B cell (primary cell): ENCODE measurements around the gene MPP1.
"Not testable (repeated sequence)": the region's sequence is repeated elsewhere in the genome, so short reads cannot be mapped to it uniquely, and the experiment has no call there.

Experiments used
- EZH2 ChIP-seq: IDR thresholded peaks from 2 replicates; pipeline ENCODE4 v1.6.1; 2012; ENCODE audit warnings: borderline replicate concordance, low read depth, mild to moderate bottlenecking, moderate library complexity, low read length; ENCODE audit not compliant: insufficient read depth, poor library complexity, severe bottlenecking
- TF ChIP-seq, protein P1 (sequence below): fragments of 200-600 bp; IDR thresholded peaks from one replicate; pipeline ENCODE4 v1.8.0; 2022; ENCODE audit warnings: antibody characterized with exemption, mild to moderate bottlenecking

DNA sequence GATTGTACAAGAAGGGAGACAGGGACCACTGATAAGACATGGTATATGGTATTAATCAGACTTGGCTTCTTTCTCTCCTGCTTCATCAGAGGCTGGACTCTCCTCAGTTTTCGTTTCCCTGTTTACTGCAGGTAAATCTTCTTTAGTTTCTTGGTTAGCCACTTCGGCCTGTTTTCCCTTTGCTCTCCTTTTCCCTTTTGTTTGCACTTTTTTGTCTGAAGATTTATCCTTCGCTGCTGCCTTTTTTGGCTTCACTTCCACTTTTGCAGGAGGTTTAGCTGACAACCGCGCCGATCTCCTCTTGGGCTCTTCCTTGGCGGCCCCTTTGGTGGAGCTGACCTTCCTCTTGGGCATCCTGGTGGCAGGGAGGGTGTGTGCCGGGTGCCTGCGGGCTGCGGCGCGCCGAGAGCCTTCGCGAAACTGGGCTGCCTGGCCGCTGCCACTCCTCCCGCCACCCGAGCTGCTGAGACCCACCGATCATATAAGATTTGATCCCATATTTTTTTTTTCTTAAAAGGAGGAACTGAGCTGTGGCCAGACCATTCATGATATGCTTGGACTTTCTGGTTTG is 11.8 kb upstream of the MPP1 start:
- TF ChIP-seq, protein P1, sequence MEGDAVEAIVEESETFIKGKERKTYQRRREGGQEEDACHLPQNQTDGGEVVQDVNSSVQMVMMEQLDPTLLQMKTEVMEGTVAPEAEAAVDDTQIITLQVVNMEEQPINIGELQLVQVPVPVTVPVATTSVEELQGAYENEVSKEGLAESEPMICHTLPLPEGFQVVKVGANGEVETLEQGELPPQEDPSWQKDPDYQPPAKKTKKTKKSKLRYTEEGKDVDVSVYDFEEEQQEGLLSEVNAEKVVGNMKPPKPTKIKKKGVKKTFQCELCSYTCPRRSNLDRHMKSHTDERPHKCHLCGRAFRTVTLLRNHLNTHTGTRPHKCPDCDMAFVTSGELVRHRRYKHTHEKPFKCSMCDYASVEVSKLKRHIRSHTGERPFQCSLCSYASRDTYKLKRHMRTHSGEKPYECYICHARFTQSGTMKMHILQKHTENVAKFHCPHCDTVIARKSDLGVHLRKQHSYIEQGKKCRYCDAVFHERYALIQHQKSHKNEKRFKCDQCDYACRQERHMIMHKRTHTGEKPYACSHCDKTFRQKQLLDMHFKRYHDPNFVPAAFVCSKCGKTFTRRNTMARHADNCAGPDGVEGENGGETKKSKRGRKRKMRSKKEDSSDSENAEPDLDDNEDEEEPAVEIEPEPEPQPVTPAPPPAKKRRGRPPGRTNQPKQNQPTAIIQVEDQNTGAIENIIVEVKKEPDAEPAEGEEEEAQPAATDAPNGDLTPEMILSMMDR: not testable (repeated sequence)
- not testable (repeated sequence) for TF ChIP-seq EZH2
